Panc1 (cell line): ENCODE measurements around the gene DCST1. TPM values are rescaled to one million over a fixed set of nuclear protein-coding genes. Genes with fewer than 3 reads are reported as not detected.
"Not testable (repeated sequence)": the region's sequence is repeated elsewhere in the genome, so short reads cannot be mapped to it uniquely, and the experiment has no call there.

Experiments
- ATAC-seq: fragments of 200-7000 bp; cut with Tn5 transposase; 2 replicates; pipeline ENCODE4 v1.9.1; 2020; ENCODE audit warnings: mild to moderate bottlenecking, moderate library complexity
- Bru-seq: library from RNA; stranded (reverse); fragments of 400-500 nt; gene quantifications from one replicate; lab custom pipeline; 2021; lab: Mats Ljungman, UMichigan
- BruChase-seq, 2 experiments: library from RNA; stranded (reverse); fragments of 400-500 nt; gene quantifications; one replicate each; lab custom pipeline; 2021; lab: Mats Ljungman, UMichigan
- BruUV-seq: library from RNA; stranded (reverse); fragments of 400-500 nt; replicated peaks from 2 replicates; lab custom pipeline; 2021; lab: Mats Ljungman, UMichigan
- CTCF ChIA-PET: fragments of 300-600 bp; sonication (Branson Sonifier 250); formaldehyde crosslinking; loops from one replicate; lab custom pipeline; 2022; ENCODE audit warnings: antibody characterized with exemption; lab: Charles Lee
- POLR2A ChIA-PET: fragments of 300-600 bp; sonication (Branson Sonifier 250); formaldehyde crosslinking; loops from one replicate; lab custom pipeline; 2022; ENCODE audit warnings: antibody characterized with exemption; lab: Charles Lee
- DNase-seq: peaks from one replicate; pipeline ENCODE4 v3.0.0-alpha.2; 2010; ENCODE audit warnings: low read depth, low spot score
- H3K27ac ChIP-seq: 2 replicates; pipeline ENCODE4 v1.5.1; 2011; ENCODE audit warnings: mild to moderate bottlenecking, low read length, inconsistent platforms
- H3K27me3 ChIP-seq: fragments of 200-500 bp; sonication (Bioruptor generic); 2 replicates; pipeline ENCODE4 v1.6.0; 2014; ENCODE audit warnings: low read length, inconsistent platforms; ENCODE audit not compliant: control insufficient read depth, insufficient read depth
- H3K36me3 ChIP-seq: fragments of 200-500 bp; sonication (Bioruptor generic); 2 replicates; pipeline ENCODE4 v1.5.1; 2014; ENCODE audit warnings: inconsistent platforms, mild to moderate bottlenecking, low read length, moderate library complexity; ENCODE audit not compliant: control insufficient read depth, insufficient read depth
- H3K4me1 ChIP-seq: 2 replicates; pipeline ENCODE4 v1.5.1; 2011; ENCODE audit warnings: inconsistent platforms, mild to moderate bottlenecking, low read length, moderate library complexity; ENCODE audit not compliant: control insufficient read depth, insufficient read depth
- H3K4me3 ChIP-seq, 2 experiments: 2 replicates each; pipeline ENCODE4 v1.5.1; 2011 to 2012; ENCODE audit warnings: low read depth in 2 of 2, low read length in 2 of 2, mild to moderate bottlenecking in 2 of 2, inconsistent platforms in 1 of 2, moderate library complexity in 1 of 2
- H3K9me3 ChIP-seq: fragments of 200-500 bp; sonication (Bioruptor generic); 2 replicates; pipeline ENCODE4 v1.5.1; 2014; ENCODE audit warnings: low read depth, mild to moderate bottlenecking, inconsistent platforms, low read length, moderate library complexity; ENCODE audit not compliant: control insufficient read depth, insufficient read depth
- CTCF ChIP-seq: fragments of 450-650 bp; IDR thresholded peaks from 2 replicates; pipeline ENCODE4 v1.5.1; 2017; ENCODE audit warnings: mild to moderate bottlenecking
- POLR2AphosphoS5 ChIP-seq: IDR thresholded peaks from 2 replicates; pipeline ENCODE4 v1.6.1; 2012; ENCODE audit warnings: mild to moderate bottlenecking, low read depth, low read length, moderate library complexity
- REST ChIP-seq, 2 experiments: IDR thresholded peaks; 2 replicates each; pipeline ENCODE4 v1.6.1; 2011 to 2012; ENCODE audit warnings: low read depth in 2 of 2, control low read depth in 1 of 2, low read length in 1 of 2, mild to moderate bottlenecking in 1 of 2, moderate library complexity in 1 of 2; ENCODE audit not compliant: insufficient read depth in 1 of 2
- SIN3A ChIP-seq: IDR thresholded peaks from 2 replicates; pipeline ENCODE4 v1.6.1; 2012; ENCODE audit warnings: low read depth, mild to moderate bottlenecking, low read length, moderate library complexity, borderline replicate concordance; ENCODE audit not compliant: insufficient read depth
- TCF7L2 ChIP-seq: IDR thresholded peaks from 2 replicates; pipeline ENCODE4 v1.6.1; 2011; ENCODE audit warnings: mild to moderate bottlenecking, low read depth, low read length, inconsistent platforms
- in situ Hi-C: cut with HindIII; loops from 2 replicates; pipeline ENCODE4 v1.10.0; 2016; ENCODE audit warnings: low sequenced_read_pairs, low pct_unique_long_range_greater_than_20kb
- intact Hi-C: fragments of 100-400 bp; cut with micrococcal nuclease; formaldehyde crosslinking; loops from one replicate; pipeline ENCODE4 v1.10.0; 2022; ENCODE audit not compliant: unreplicated experiment
- long read RNA-seq: library from polyadenylated mRNA; unstranded; transcript quantifications from one replicate; pipeline ENCODE4 v2.0.0, GENCODE V29; 2021; ENCODE audit not compliant: unreplicated experiment
- polyA plus RNA-seq: library from polyadenylated mRNA; unstranded; fragments of >200 nt; gene quantifications from one replicate; pipeline ENCODE4 v1.2.1, GENCODE V29; 2012; ENCODE audit warnings: missing spikeins; ENCODE audit not compliant: insufficient read length
- total RNA-seq: library from RNA; stranded (reverse); gene quantifications from one replicate; pipeline ENCODE4 v1.2.1, GENCODE V29; 2021; ENCODE audit not compliant: unreplicated experiment

DCST1 gene
- not detected for total RNA-seq
- polyA plus RNA-seq: not detected
- Bru-seq, nascent RNA: percentile 5 among the genes with signal in this experiment
- percentile 12 among the genes with signal in this experiment for BruChase-seq, experiment 1, labeled RNA remaining after a 2-hour chase
- BruChase-seq, experiment 2, labeled RNA remaining after a 6-hour chase: percentile 12 among the genes with signal in this experiment
- long read RNA-seq: 0 reads

- no peaks in the 10 kb centered on the region for H3K9me3 ChIP-seq
- no peak within 1 kb of the TSS for H3K4me3 ChIP-seq
- no peaks in the 10 kb centered on the region for H3K36me3 ChIP-seq
- CTCF ChIA-PET: no interaction called here
- no peaks in the 10 kb centered on the region for H3K27me3 ChIP-seq
- POLR2A ChIA-PET: no interaction called here
- no peaks in the 10 kb centered on the region for H3K4me1 ChIP-seq
- no peak for ATAC-seq
- H3K27ac ChIP-seq: no peak within 1 kb of the TSS
- TF ChIP-seq REST (IDR thresholded peaks at IDR 0.05; ENCODE audit: insufficient read depth in 1 of 2, low read depth in 2 of 2, low read length in 1 of 2) (no peak), POLR2AphosphoS5 (no peak), CTCF (no peak), TCF7L2 (no peak), SIN3A (no peak)
- in situ Hi-C loops: no loop called here
- no TSS peak for BruUV-seq
- no peak for DNase-seq
- intact Hi-C loops: no loop called here
Measured at GRCh38 chr1:155033524-155033923, at the start of gene DCST1, which contains the start of gene DCST2. Gene DCST1, plus strand, starts transcription at chr1:155033824. Its CDS starts 213 bp downstream, at chr1:155034037. Gene DCST2, minus strand, starts transcription at chr1:155033781. Its CDS starts 80 bp downstream, at chr1:155033701.

- CTCF ChIA-PET: interaction anchor here (0.6 kb wide), 1 partner anchor 10 kb away, joined by 8 read pairs; no protein-coding TSS in a partner anchor
- H3K4me3 ChIP-seq, H3K27ac ChIP-seq, H3K9me3 ChIP-seq, intact Hi-C loops, BruUV-seq, in situ Hi-C loops, POLR2A ChIA-PET, ATAC-seq, DNase-seq, H3K36me3 ChIP-seq, H3K27me3 ChIP-seq, H3K4me1 ChIP-seq: not testable (repeated sequence)
Measured at GRCh38 chr1:154986736-154987135, 46.9 kb upstream of the DCST1 start.

- intact Hi-C loops: no loop called here
- no peak for ATAC-seq
Measured at GRCh38 chr1:154987326-154987725, 46.3 kb upstream of the DCST1 start.

More at GRCh38 chr1:154987326-154987725, 46.3 kb upstream of the DCST1 start:
- CTCF ChIA-PET: interaction anchor here (0.6 kb wide), 1 partner anchor 157 kb away, joined by 3 read pairs; no protein-coding TSS in a partner anchor
- Histone ChIP-seq H3K27ac (no peak overlapping the region), H3K36me3 (peaks cover 4% of the 10 kb centered on the region; the same call in 1 of the 2 replicates), H3K4me3 (no peak overlapping the region), H3K9me3 (no peaks in the 10 kb centered on the region), H3K4me1 (peaks cover 4% of the 10 kb centered on the region), H3K27me3 (no peaks in the 10 kb centered on the region)
- TF ChIP-seq CTCF (no peak), SIN3A (no peak)
- no peak for DNase-seq
- in situ Hi-C loops: no loop called here
- BruUV-seq: no TSS peak
- POLR2A ChIA-PET: no interaction called here
